Stimulated activated CD4-positive, alpha-beta T cell treated with anti-CD3 and anti-CD28 coated beads, Interleukin-12 subunit alpha, Interleukin-12 subunit beta, amount 100 ng/mL, for 48 hours (primary cell): ENCODE measurements around the gene EPN2.
A peak's percentile ranks its signal among the peaks of the same experiment; 100 is the strongest.
"Not testable (repeated sequence)": the region's sequence is repeated elsewhere in the genome, so short reads cannot be mapped to it uniquely, and the experiment has no call there.

Experiments
- DNase-seq, 3 donors: peaks; one replicate each; pipeline ENCODE4 v3.0.0-alpha.2; 2020; ENCODE audit warnings: low read depth in 2 of 3, low spot score in 1 of 3

The EPN2 gene

DNA sequence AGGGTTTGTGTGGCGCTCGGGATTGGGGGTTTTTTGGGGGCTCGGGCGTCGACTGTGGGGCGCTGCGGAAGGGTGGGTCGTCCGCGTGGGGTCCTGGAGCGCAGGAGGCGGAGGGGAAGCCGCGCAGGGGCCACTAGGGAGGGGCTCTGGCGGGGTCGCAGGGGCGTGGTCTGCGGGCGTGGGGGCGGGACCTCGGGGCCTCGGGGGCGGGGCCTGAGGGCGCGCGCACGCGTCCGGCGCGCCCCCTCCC is at the start of gene EPN2:
TSS of gene EPN2 (plus strand) at position 228 of the 250 bp plus-strand sequence. CDS start 45,754 bp downstream, outside the sequence.
- DNase-seq: peak in 2 of 3 donors; percentile 12 to 45

GRCh38 chr17:19187883-19188869 is 49.0 kb upstream of the EPN2 start:
- not testable (repeated sequence) for DNase-seq

GRCh38 chr17:19188870-19189708 is 48.1 kb upstream of the EPN2 start:
- not testable (repeated sequence) for DNase-seq

DNA sequence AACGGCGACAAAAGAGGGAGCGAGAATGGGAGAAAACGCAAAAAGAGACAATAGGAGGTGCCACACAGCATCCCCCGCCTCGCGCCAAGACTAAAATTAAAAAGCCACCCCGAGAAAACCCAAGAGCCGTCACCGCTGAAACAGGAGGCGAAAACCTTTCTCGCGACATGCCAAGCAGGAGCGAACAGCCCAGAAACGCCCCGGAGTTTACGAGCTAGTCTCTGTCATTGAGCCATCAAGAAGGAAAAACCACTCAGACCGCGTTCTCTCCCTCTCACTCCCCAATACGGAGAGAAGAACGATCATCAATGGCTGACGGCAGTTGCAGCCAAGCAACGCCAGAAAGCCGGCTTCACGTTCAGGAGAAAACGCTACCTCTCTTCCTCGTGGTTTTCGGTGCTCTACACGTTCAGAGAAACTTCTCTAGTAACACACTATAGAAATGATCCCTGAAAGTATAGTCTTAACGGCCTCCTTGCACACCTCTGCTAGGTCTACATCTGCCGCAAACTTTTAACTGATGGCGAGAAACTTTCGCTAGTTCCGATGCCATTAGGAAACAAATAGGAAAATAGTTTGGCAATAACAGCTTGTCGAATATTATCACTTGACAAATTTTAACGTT is 47.3 kb upstream of the EPN2 start:
- DNase-seq: not testable (repeated sequence)

DNA sequence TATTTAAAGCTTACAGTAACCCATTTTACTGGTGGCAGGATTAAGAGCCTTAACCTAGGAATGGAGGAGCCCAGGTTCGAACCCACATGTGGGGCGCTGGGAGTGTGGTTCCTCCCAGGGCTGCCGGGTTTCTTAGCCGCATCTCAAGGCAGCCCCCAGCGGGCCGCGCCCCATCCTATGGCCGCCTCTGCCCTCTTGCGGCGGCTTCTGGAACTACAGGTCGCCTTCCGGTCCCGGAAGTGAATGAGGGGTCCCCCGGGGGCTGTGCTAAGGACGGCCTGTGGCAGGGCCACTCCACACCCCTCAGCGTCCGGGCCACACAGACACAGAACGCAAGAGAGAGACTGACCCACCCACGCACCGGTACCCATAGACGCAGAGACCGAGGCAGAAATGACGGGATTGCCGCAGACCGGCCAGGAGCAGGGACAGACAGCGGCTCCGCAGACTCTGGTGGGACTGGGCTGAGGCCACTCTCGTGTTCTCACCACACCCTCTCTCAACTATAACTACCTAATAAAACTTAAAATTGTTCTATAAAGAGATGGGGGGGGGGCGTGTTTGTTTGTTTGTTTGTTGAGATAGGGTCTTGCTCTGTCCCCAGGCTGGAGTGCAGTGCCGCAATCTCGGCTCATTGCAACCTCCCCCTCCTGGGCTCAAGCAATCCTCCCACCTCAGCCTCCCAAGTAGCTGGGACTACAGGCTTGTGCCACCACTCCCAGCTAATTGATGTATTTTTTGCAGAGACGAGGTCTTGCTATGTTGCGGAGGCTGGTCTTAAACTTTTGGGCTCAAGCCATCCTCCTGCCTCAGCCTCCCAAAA is 40.6 kb upstream of the EPN2 start:
- DNase-seq: not testable (repeated sequence)

DNA sequence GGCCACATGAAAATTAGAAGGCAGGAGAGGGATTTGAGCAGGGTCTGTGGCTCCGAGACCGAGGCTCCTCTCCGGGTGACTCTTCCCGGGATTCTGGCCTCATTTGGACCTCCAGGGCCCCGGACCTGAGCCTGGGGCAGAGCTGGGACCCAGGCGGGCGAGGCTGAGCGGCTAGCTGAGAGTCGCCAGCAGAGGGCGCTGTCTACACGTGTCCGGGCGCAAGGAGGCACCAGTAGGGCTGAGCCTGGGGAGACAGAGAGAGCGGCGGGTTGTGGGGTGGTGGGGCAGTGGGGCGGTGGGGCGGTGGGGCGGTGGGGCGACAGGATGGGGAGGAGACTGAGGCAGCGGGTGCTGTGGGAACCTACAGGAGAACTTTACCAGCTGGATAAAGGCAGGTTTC is 34.7 kb upstream of the EPN2 start:
- not testable (repeated sequence) for DNase-seq

GRCh38 chr17:19203429-19203828 is 33.7 kb upstream of the EPN2 start:
- DNase-seq: not testable (repeated sequence)

DNA sequence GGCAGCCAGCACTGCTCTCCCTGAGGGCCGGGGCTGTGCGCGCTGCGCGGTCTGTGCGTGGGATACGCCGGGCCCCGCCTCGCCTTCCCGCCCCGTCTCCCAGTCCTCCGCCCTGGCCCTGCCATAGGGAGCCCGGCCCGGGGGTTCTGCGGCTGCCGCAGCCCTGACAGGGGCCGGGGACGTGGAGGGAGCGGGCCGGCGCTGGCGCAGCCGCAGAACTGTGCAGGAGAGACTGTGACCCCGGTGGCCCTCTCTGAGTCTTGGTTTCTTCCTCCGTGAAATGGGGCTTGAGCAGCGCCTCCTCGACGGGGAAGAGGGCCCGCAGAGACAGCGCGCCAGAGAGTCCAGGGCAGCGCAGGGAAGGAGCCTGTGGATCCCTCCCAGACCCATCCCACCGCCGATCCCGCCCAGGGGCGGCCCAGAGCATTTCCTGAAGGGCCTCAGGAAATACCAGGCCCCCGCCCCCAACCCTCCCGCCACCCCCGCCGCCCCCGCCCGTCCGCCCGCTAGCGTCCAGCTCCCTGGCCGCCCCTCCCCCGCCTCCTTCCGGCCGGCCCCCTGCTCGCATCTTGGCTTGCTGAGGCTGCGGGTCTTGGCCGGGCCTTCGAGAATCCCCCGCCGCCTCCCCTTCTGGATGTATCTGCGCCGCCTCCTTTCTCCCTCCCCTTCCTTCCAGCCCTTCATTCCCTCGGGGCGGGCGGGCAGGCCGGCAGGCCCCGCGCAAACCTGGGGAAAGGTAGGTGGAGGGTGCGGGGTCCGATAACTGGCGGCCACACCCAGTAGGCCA is 21.9 kb upstream of the EPN2 start:
- not testable (repeated sequence) for DNase-seq

GRCh38 chr17:19216148-19216926 is 20.8 kb upstream of the EPN2 start:
- DNase-seq: not testable (repeated sequence)

DNA sequence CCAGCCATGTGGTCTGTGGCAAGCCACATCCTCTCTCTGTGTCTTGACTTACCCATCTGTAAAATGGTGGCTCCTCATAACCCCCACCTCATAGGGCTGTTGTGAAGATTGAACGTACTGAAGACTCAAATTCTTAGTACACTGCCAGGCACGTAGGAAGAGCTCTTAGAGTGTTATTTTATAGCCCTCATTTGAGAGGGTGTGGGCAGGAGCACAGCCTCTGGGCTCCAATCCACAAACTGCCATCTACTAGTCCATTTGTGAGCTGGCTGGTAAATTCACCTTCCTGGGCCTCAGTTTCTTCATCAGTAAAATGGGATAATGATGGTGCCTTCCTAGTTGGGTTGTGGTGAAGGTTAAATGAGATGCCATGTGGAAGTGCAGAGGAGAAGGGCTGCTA is 18.3 kb upstream of the EPN2 start:
- DNase-seq: not testable (repeated sequence)

DNA sequence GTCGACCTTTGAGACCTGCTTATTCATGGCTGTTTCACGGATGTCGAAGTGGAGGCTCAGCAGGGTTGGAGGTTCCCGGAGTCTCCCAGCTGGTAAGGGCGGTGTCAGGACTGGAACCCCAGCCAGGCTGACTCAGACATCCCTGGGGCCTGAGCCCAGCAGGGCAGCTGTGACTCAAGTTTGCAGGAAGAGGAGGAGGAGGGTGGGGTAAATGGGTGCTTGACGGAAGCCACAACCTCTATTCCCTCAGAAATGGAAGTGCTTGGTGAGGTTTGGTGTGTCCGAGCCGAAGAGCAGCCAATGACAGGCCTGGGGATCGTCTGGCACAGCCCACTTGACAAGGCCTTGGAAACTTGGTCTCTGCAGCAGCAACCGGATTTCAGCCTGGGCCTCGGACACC is 17.8 kb upstream of the EPN2 start:
- not testable (repeated sequence) for DNase-seq

- DNase-seq: not testable (repeated sequence)
Observed at GRCh38 chr17:19220195-19220594, 17.0 kb upstream of the EPN2 start.

DNA sequence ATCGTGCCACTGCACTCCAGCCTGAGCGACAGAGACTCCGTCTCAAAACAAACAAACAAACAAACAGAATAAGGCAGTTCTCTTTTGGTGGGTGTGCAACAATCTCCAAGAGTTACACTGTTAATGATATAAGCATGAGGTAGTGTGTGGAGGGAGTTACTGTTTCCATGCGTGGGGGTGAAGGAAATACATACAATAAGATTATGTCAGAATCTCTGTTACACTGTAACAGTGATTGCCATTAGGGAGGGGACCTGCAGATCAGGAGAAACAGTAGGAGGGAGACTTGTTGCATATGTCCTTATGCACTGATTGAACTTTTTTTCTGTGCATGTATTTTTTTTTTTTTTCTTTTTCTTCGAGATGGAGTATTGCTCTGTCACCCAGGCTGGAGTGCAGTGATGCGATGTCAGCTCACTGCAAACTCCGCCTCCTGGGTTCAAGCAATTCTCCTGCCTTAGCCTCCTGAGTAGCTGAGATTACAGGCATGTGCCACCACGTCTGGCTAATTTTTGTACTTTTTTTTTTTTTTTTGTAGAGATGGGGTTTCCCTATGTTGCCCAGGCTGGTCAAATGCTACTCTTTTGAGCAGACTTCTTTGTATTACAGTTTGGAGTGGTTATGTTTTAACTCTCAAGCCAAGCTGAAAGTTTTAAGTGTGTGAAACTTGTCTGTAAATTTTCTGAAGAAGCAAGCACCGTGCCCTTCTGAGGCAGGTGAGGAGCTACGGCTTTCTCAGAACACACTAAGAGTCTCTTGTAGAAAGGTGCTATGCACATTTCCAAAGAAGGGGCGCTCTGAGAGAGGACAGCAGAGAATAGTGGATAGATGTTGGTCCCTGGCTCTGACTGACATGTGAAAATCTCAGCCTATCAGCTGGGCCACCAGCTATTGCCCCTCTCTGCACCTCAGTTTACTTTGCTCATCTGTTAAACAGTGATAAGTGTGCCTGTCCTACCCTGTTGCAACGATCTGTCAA is 10.3 kb upstream of the EPN2 start:
- not testable (repeated sequence) for DNase-seq

DNA sequence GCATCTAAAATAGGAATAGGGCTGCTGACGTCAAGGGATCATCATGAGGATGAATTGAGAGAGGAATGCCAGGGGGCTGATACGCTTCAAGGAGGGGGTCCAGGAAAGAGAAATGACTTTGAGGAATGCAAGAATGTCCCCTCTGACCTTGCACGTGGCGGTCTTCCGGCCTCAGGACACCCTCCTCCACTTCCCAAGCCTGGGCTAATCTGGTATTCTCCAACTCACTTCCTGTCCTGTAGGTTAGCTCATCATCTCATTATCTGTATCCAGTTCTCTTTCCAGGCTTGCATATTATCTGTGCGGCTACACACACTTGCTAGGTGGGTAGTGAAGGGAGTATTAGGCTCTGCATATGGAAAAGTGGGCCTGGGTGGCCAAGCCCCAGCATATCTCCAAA is 2.5 kb upstream of the EPN2 start:
- DNase-seq: not testable (repeated sequence)

GRCh38 chr17:19236351-19237138 is 621 bp upstream of the EPN2 start:
- not testable (repeated sequence) for DNase-seq

GRCh38 chr17:19237389-19238166 is 412 bp downstream of the EPN2 start:
- peak; percentile 4 to 31 (median 24) for DNase-seq
